T-helper 2 cell treated with Interferon-gamma antibody and Interleukin-4, amounts not matched to agents 5 μg/mL and 100 μg/mL, for 36 hours (primary cell): ENCODE measurements around the gene CPPED1.
A peak's percentile ranks its signal among the peaks of the same experiment; 100 is the strongest.

Source experiments
- DNase-seq: peaks from one replicate; pipeline ENCODE4 v3.0.0; 2021; ENCODE audit warnings: low spot score
- H3K27ac Mint-ChIP-seq: one replicate; pipeline ENCODE4 v1.8.0; 2021; ENCODE audit warnings: mild to moderate bottlenecking, mixed read lengths
- H3K27me3 Mint-ChIP-seq: one replicate; pipeline ENCODE4 v1.8.0; 2021; ENCODE audit warnings: low read depth, mixed read lengths
- H3K36me3 Mint-ChIP-seq: one replicate; pipeline ENCODE4 v1.8.0; 2021; ENCODE audit warnings: low read depth, mixed read lengths
- H3K4me1 Mint-ChIP-seq: one replicate; pipeline ENCODE4 v1.8.0; 2021; ENCODE audit warnings: low read depth, mixed read lengths
- H3K4me3 Mint-ChIP-seq: one replicate; pipeline ENCODE4 v1.8.0; 2022; ENCODE audit warnings: mild to moderate bottlenecking, moderate library complexity, mixed read lengths
- H3K9me3 Mint-ChIP-seq: one replicate; pipeline ENCODE4 v1.8.0; 2021; ENCODE audit warnings: mixed read lengths

Gene CPPED1

GRCh38 chr16:12723681-12724080 is 80.0 kb downstream of the CPPED1 start:
- Mint-ChIP-seq H3K36me3 (peaks cover 5% of the 10 kb centered on the region), H3K9me3 (no peaks in the 10 kb centered on the region), H3K4me3 (no peak overlapping the region)

GRCh38 chr16:12721841-12722421 is 81.8 kb downstream of the CPPED1 start:
- H3K27me3 Mint-ChIP-seq, result no peaks in the 10 kb centered on the region
- no peak overlapping the region for H3K4me3 Mint-ChIP-seq
- no peaks in the 10 kb centered on the region for H3K4me1 Mint-ChIP-seq
- DNase-seq, result no peak
- H3K27ac Mint-ChIP-seq, result no peak overlapping the region
- no peaks in the 10 kb centered on the region for H3K9me3 Mint-ChIP-seq
- H3K36me3 Mint-ChIP-seq, result peaks cover 5% of the 10 kb centered on the region

More at GRCh38 chr16:12723681-12724080, 80.0 kb downstream of the CPPED1 start:
- Mint-ChIP-seq H3K4me1 (no peaks in the 10 kb centered on the region), H3K27me3 (no peaks in the 10 kb centered on the region), H3K27ac (no peak overlapping the region)
- no peak for DNase-seq

GRCh38 chr16:12719972-12720371 is 83.7 kb downstream of the CPPED1 start:
- no peak for DNase-seq
- Mint-ChIP-seq H3K4me3 (no peak overlapping the region), H3K27ac (no peak overlapping the region), H3K9me3 (peaks cover 1% of the 10 kb centered on the region), H3K27me3 (no peaks in the 10 kb centered on the region), H3K4me1 (no peaks in the 10 kb centered on the region), H3K36me3 (peaks cover 8% of the 10 kb centered on the region)

GRCh38 chr16:12716658-12717057 is 87.0 kb downstream of the CPPED1 start:
- Mint-ChIP-seq H3K4me1 (no peaks in the 10 kb centered on the region), H3K4me3 (no peak overlapping the region), H3K27ac (no peak overlapping the region), H3K36me3 (peaks cover 9% of the 10 kb centered on the region), H3K27me3 (no peaks in the 10 kb centered on the region), H3K9me3 (peaks cover 16% of the 10 kb centered on the region)
- DNase-seq, result no peak

GRCh38 chr16:12709807-12710206 is 93.9 kb downstream of the CPPED1 start:
- Mint-ChIP-seq H3K27ac (no peak overlapping the region), H3K9me3 (peaks cover 13% of the 10 kb centered on the region), H3K36me3 (no peaks in the 10 kb centered on the region), H3K4me1 (peaks cover 2% of the 10 kb centered on the region), H3K4me3 (no peak overlapping the region), H3K27me3 (no peaks in the 10 kb centered on the region)
- DNase-seq, result no peak

GRCh38 chr16:12708266-12708665 is 95.4 kb downstream of the CPPED1 start:
- no peak for DNase-seq

GRCh38 chr16:12706628-12707027 is 97.1 kb downstream of the CPPED1 start:
- H3K9me3 Mint-ChIP-seq, result no peaks in the 10 kb centered on the region
- H3K36me3 Mint-ChIP-seq, result no peaks in the 10 kb centered on the region
- no peak overlapping the region for H3K27ac Mint-ChIP-seq
- no peak overlapping the region for H3K4me3 Mint-ChIP-seq
- peaks cover 2% of the 10 kb centered on the region for H3K4me1 Mint-ChIP-seq
- no peak for DNase-seq
- H3K27me3 Mint-ChIP-seq, result no peaks in the 10 kb centered on the region

More at GRCh38 chr16:12708266-12708665, 95.4 kb downstream of the CPPED1 start:
- Mint-ChIP-seq H3K4me1 (peaks cover 2% of the 10 kb centered on the region), H3K36me3 (no peaks in the 10 kb centered on the region), H3K27me3 (no peaks in the 10 kb centered on the region), H3K9me3 (no peaks in the 10 kb centered on the region), H3K27ac (no peak overlapping the region), H3K4me3 (no peak overlapping the region)

GRCh38 chr16:12704492-12705111 is 99.1 kb downstream of the CPPED1 start:
- Mint-ChIP-seq H3K4me1 (peaks cover 6% of the 10 kb centered on the region), H3K27ac (no peak overlapping the region), H3K9me3 (no peaks in the 10 kb centered on the region), H3K27me3 (no peaks in the 10 kb centered on the region), H3K36me3 (no peaks in the 10 kb centered on the region), H3K4me3 (no peak overlapping the region)
- no peak for DNase-seq

- Mint-ChIP-seq H3K9me3 (no peaks in the 10 kb centered on the region), H3K27me3 (no peaks in the 10 kb centered on the region), H3K4me1 (peaks cover 9% of the 10 kb centered on the region), H3K36me3 (peaks cover 3% of the 10 kb centered on the region), H3K4me3 (no peak overlapping the region), H3K27ac (no peak overlapping the region)
- DNase-seq, result no peak
Measured at GRCh38 chr16:12703935-12704334, 99.8 kb downstream of the CPPED1 start.

- H3K9me3 Mint-ChIP-seq, result no peaks in the 10 kb centered on the region
- H3K36me3 Mint-ChIP-seq, result peaks cover 16% of the 10 kb centered on the region
- H3K4me3 Mint-ChIP-seq, result no peak overlapping the region
- H3K4me1 Mint-ChIP-seq, result peaks cover 13% of the 10 kb centered on the region
- no peak for DNase-seq
- H3K27me3 Mint-ChIP-seq, result no peaks in the 10 kb centered on the region
- H3K27ac Mint-ChIP-seq, result no peak overlapping the region
Measured at GRCh38 chr16:12700161-12700560, 103.5 kb downstream of the CPPED1 start.

- H3K4me3 Mint-ChIP-seq, result no peak overlapping the region
- peaks cover 18% of the 10 kb centered on the region for H3K36me3 Mint-ChIP-seq
- H3K27ac Mint-ChIP-seq, result no peak overlapping the region
- H3K9me3 Mint-ChIP-seq, result no peaks in the 10 kb centered on the region
- no peaks in the 10 kb centered on the region for H3K27me3 Mint-ChIP-seq
- no peak for DNase-seq
- H3K4me1 Mint-ChIP-seq, result peaks cover 13% of the 10 kb centered on the region
Measured at GRCh38 chr16:12699161-12699560, 104.5 kb downstream of the CPPED1 start.

- no peaks in the 10 kb centered on the region for H3K27me3 Mint-ChIP-seq
- peaks cover 18% of the 10 kb centered on the region for H3K36me3 Mint-ChIP-seq
- no peak for DNase-seq
- H3K27ac Mint-ChIP-seq, result no peak overlapping the region
- no peak overlapping the region for H3K4me3 Mint-ChIP-seq
- H3K9me3 Mint-ChIP-seq, result no peaks in the 10 kb centered on the region
- peaks cover 13% of the 10 kb centered on the region for H3K4me1 Mint-ChIP-seq
Measured at GRCh38 chr16:12697437-12697836, 106.2 kb downstream of the CPPED1 start.

GRCh38 chr16:12695454-12695853 is 108.2 kb downstream of the CPPED1 start:
- H3K9me3 Mint-ChIP-seq, result no peaks in the 10 kb centered on the region
- no peaks in the 10 kb centered on the region for H3K27me3 Mint-ChIP-seq
- no peak overlapping the region for H3K27ac Mint-ChIP-seq
- H3K4me1 Mint-ChIP-seq, result peaks cover 13% of the 10 kb centered on the region
- DNase-seq, result no peak
- H3K4me3 Mint-ChIP-seq, result no peak overlapping the region
- H3K36me3 Mint-ChIP-seq, result peaks cover 18% of the 10 kb centered on the region

GRCh38 chr16:12690024-12690423 is 113.7 kb downstream of the CPPED1 start:
- H3K9me3 Mint-ChIP-seq, result no peaks in the 10 kb centered on the region
- peak overlapping the region; percentile 12 for H3K4me3 Mint-ChIP-seq
- H3K36me3 Mint-ChIP-seq, result peaks cover 7% of the 10 kb centered on the region
- DNase-seq, result no peak
- no peak overlapping the region for H3K27ac Mint-ChIP-seq
- H3K27me3 Mint-ChIP-seq, result no peaks in the 10 kb centered on the region
- H3K4me1 Mint-ChIP-seq, result peaks cover 11% of the 10 kb centered on the region
